ENCODE measurements around the gene TPST2. TPM values are rescaled to one million over a fixed set of nuclear protein-coding genes. Genes with fewer than 3 reads are reported as not detected.
"Not testable (repeated sequence)": the region's sequence is repeated elsewhere in the genome, so short reads cannot be mapped to it uniquely, and the experiment has no call there.

TPST2 gene
- total RNA-seq, 1 donor from 2014 or later, result 63.1 TPM

DNA sequence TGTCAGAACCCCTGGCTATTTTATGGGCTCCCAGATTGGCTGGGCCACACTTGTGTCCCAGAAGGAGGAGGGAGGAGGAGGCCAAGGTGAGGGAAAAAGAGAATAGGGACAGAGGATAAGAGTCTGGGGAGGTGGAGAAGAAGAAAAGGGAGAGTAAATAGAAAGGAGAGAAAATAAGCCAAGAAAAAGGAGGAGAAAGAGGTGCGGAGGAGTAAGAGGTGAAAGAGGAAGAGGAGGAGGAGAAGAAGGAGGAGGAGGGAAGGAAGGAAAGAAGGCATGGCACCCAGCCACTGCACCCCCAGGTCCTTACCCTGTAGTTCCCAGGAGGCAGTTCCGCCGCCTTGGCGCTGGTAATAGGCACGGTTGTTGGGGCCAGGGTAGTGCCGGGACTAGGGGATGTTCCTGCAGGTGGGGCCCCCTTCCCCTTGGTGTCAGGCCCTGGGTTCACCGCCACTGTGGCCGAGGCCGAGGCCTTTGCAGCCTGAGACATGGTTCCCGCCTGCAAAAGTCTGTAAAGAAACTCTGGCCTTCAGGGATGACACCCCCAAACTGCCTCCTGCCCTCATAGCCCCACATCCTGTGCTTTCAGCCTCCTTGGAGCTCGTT is 26.0 kb upstream of the TPST2 start:
- ATAC-seq, result no peak
- Histone ChIP-seq H3K36me3 (no peaks in the 10 kb centered on the region), H3K4me1 (peaks cover 30% of the 10 kb centered on the region), H3K27ac (no peak overlapping the region), H3K4me3 (no peak overlapping the region), H3K27me3 (ENCODE audit: low read depth) (peaks cover 5% of the 10 kb centered on the region), H3K9me3 (no peaks in the 10 kb centered on the region)
- intact Hi-C loops (cut with DNase I), result no loop called here
- DNase-seq, result no peak
- TF ChIP-seq, protein P1, sequence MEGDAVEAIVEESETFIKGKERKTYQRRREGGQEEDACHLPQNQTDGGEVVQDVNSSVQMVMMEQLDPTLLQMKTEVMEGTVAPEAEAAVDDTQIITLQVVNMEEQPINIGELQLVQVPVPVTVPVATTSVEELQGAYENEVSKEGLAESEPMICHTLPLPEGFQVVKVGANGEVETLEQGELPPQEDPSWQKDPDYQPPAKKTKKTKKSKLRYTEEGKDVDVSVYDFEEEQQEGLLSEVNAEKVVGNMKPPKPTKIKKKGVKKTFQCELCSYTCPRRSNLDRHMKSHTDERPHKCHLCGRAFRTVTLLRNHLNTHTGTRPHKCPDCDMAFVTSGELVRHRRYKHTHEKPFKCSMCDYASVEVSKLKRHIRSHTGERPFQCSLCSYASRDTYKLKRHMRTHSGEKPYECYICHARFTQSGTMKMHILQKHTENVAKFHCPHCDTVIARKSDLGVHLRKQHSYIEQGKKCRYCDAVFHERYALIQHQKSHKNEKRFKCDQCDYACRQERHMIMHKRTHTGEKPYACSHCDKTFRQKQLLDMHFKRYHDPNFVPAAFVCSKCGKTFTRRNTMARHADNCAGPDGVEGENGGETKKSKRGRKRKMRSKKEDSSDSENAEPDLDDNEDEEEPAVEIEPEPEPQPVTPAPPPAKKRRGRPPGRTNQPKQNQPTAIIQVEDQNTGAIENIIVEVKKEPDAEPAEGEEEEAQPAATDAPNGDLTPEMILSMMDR (IDR thresholded peaks at IDR 0.05), result no peak

DNA sequence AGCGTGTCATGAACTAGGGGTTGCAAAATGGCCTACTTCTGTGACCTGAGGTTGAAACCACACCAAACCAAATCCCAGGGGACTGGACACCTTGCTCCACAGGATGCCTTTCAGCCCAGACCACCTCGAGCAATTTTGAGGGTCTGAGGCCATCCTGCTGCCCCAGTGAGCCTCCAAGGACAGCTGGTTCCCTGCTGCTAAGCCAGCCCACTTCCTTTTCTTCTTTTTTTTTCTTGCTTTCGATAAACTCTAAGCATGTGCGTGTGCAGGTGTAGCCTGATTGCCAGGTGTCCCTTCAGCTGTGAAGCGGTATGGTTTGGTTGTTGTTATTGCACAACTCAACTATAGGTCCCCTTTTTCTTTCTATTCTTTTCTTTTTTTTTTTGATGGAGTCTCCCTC is 25.2 kb upstream of the TPST2 start:
- Histone ChIP-seq H3K27me3 (ENCODE audit: low read depth) (peaks cover 5% of the 10 kb centered on the region), H3K9me3 (no peaks in the 10 kb centered on the region), H3K4me3 (no peak overlapping the region), H3K36me3 (no peaks in the 10 kb centered on the region), H3K27ac (no peak overlapping the region), H3K4me1 (peaks cover 30% of the 10 kb centered on the region)
- no peak for ATAC-seq
- intact Hi-C loops (cut with DNase I), result no loop called here
- no peak for DNase-seq
- TF ChIP-seq, protein P1 (IDR thresholded peaks at IDR 0.05), result no peak

DNA sequence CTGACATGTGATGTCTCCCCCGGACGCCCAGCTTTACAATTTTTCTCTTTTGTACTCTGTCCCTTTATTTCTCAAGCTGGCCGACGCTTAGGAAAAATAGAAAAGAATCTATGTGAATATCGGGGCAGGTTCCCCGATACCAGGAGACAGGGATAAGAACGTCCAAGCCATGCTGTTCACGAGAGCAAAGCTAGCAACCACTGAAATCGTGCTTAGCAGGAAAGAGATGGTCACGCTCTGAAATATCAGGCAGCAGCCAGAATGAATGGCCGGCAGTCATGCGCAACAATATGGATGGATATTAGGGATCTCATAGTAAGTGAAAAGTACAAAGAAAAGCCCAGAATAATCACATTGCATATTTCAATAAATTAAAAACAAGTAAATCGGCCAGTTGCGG is 24.4 kb upstream of the TPST2 start:
- Histone ChIP-seq H3K4me3 (no peak overlapping the region), H3K27ac (no peak overlapping the region), H3K4me1 (peaks cover 24% of the 10 kb centered on the region), H3K36me3 (no peaks in the 10 kb centered on the region), H3K9me3 (no peaks in the 10 kb centered on the region), H3K27me3 (ENCODE audit: low read depth) (peaks cover 5% of the 10 kb centered on the region)
- TF ChIP-seq, protein P1 (IDR thresholded peaks at IDR 0.05), result no peak
- DNase-seq (no peak), ATAC-seq (no peak)
- intact Hi-C loops (cut with DNase I), result no loop called here

DNA sequence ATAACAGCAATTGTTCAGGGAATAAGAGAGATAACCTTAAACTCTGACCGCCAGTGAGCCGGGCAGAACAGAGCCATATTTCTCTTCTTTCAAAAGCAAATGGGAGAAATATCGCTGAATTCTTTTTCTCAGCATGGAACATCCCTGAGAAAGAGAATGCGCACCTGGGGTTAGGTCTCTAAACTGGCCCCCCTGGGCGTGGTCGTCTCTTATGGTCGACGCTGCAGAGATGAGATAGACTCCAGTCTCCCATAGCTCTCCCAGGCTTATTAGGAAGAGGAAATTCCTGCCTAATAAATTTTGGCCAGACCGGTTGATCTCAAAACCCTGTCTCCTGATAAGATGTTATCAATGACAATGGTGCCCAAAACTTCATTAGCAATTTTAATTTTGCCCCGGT is 23.8 kb upstream of the TPST2 start:
- ATAC-seq; intact Hi-C loops (cut with DNase I): not testable (repeated sequence)

DNA sequence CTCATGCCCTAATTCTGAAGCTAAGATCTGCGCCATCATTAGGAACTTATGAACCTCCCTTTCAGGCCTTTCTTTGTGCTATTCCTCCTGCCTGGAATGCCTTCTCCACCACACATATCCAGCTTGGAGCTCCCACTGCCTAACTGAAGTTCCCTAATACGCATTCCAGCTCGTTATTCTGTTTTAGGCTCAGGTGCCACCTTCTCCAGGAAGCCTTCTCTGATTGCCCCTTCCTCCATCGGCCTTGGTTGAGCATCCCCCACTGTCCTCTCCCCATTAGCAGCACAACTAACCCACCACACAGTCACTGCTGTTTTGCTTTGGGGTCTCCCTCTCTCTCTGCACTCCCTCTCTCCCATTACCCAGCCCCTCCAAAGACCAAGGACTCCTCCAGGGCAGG is 22.7 kb upstream of the TPST2 start:
- Histone ChIP-seq H3K4me3 (no peak overlapping the region), H3K36me3 (no peaks in the 10 kb centered on the region), H3K9me3 (no peaks in the 10 kb centered on the region), H3K4me1 (peaks cover 17% of the 10 kb centered on the region), H3K27me3 (ENCODE audit: low read depth) (peaks cover 5% of the 10 kb centered on the region), H3K27ac (no peak overlapping the region)
- no peak for DNase-seq
- intact Hi-C loops (cut with DNase I), result no loop called here
- no peak for ATAC-seq
- TF ChIP-seq, protein P1 (IDR thresholded peaks at IDR 0.05), result no peak

More for the DNA sequence above, 23.8 kb upstream of the TPST2 start:
- DNase-seq; H3K9me3 ChIP-seq; H3K4me3 ChIP-seq; H3K36me3 ChIP-seq; H3K27me3 ChIP-seq (ENCODE audit: low read depth); H3K27ac ChIP-seq: not testable (repeated sequence)
- H3K4me1 ChIP-seq, result peaks cover 23% of the 10 kb centered on the region

DNA sequence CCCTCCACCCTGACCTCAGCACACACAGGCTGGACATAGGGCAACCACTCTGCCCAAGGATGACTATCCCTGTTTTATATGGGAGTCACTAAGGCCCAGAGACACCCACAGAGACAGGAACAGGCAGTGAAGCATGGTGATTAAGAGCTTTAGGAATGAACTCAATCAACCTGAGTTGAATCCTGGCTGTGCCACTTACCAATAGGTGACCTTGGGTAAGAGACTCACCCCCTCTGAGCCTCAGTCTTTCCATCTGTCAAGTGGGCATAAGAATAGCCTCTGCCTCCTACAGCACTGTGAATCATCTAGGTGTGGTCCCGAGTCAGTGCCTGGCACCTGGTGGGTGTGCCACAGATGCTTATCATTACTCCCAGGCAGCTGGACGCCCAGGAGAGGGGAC is 21.1 kb upstream of the TPST2 start:
- Histone ChIP-seq H3K4me3 (no peak overlapping the region), H3K4me1 (peaks cover under 1% of the 10 kb centered on the region), H3K9me3 (no peaks in the 10 kb centered on the region), H3K27me3 (ENCODE audit: low read depth) (peaks cover 5% of the 10 kb centered on the region), H3K36me3 (no peaks in the 10 kb centered on the region), H3K27ac (no peak overlapping the region)
- DNase-seq, result no peak
- ATAC-seq, result no peak
- TF ChIP-seq, protein P1 (IDR thresholded peaks at IDR 0.05), result no peak
- intact Hi-C loops (cut with DNase I), result no loop called here

Measured in lower lobe of right lung (tissue), 2 donors.